Stomach smooth muscle (tissue), 2 donors: ENCODE results near the gene CAMKK1.

ENCODE experiments used
- H3K27ac ChIP-seq: one replicate; pipeline ENCODE4 v1.7.0; 2013; ENCODE audit warnings: mild to moderate bottlenecking, low read length, inconsistent platforms
- H3K27me3 ChIP-seq, 2 donors: one replicate each; pipeline ENCODE4 v1.7.0; 2013; ENCODE audit warnings: low read length in 2 of 2; ENCODE audit not compliant: insufficient read depth in 2 of 2, control insufficient read depth in 1 of 2
- H3K36me3 ChIP-seq, 2 donors: one replicate each; pipeline ENCODE4 v1.7.0; 2013; ENCODE audit warnings: low read length in 2 of 2; ENCODE audit not compliant: control insufficient read depth in 2 of 2, insufficient read depth in 2 of 2
- H3K4me1 ChIP-seq: one replicate; pipeline ENCODE4 v1.7.0; 2013; ENCODE audit warnings: low read length; ENCODE audit not compliant: control insufficient read depth, insufficient read depth
- H3K4me3 ChIP-seq, 2 donors: one replicate each; pipeline ENCODE4 v1.7.0; 2013; ENCODE audit warnings: low read length in 2 of 2
- H3K9ac ChIP-seq, 2 donors: one replicate each; pipeline ENCODE4 v1.7.0; 2013; ENCODE audit warnings: low read length in 2 of 2, mild to moderate bottlenecking in 1 of 2
- H3K9me3 ChIP-seq, 2 donors: one replicate each; pipeline ENCODE4 v1.7.0; 2013; ENCODE audit warnings: low read length in 2 of 2; ENCODE audit not compliant: control insufficient read depth in 2 of 2
- donor health status: healthy.
- donor health status: Pancreatic carcinoma.

CAMKK1 gene

GRCh38 chr17:3907483-3908216 is 14.8 kb upstream of the CAMKK1 start:
- Histone ChIP-seq H3K4me1 (no peaks in the 10 kb centered on the region), H3K4me3 (no peak overlapping the region), H3K9ac (no peak overlapping the region), H3K36me3 (no peaks in the 10 kb centered on the region), H3K27ac (no peak overlapping the region), H3K27me3 (no peaks in the 10 kb centered on the region), H3K9me3 (no peaks in the 10 kb centered on the region)

- Histone ChIP-seq H3K27ac (no peak overlapping the region), H3K9ac (no peak overlapping the region), H3K4me3 (no peak overlapping the region)
These were observed 14.0 kb upstream of the CAMKK1 start for GRCh38 chr17:3906881-3907280.

GRCh38 chr17:3905017-3905520 is 12.2 kb upstream of the CAMKK1 start:
- Histone ChIP-seq H3K4me1 (no peaks in the 10 kb centered on the region), H3K4me3 (no peak overlapping the region)

More at GRCh38 chr17:3906881-3907280, 14.0 kb upstream of the CAMKK1 start:
- Histone ChIP-seq H3K9me3 (no peaks in the 10 kb centered on the region), H3K36me3 (no peaks in the 10 kb centered on the region), H3K27me3 (no peaks in the 10 kb centered on the region), H3K4me1 (no peaks in the 10 kb centered on the region)

GRCh38 chr17:3904501-3904900 is 11.6 kb upstream of the CAMKK1 start:
- no peak overlapping the region for H3K4me3 ChIP-seq
- H3K4me1 ChIP-seq: no peaks in the 10 kb centered on the region
- H3K27me3 ChIP-seq: no peaks in the 10 kb centered on the region
- H3K9me3 ChIP-seq: no peaks in the 10 kb centered on the region
- no peaks in the 10 kb centered on the region for H3K36me3 ChIP-seq
- no peak overlapping the region for H3K27ac ChIP-seq
- H3K9ac ChIP-seq: no peak overlapping the region

More at GRCh38 chr17:3905017-3905520, 12.2 kb upstream of the CAMKK1 start:
- no peaks in the 10 kb centered on the region for H3K27me3 ChIP-seq
- no peaks in the 10 kb centered on the region for H3K9me3 ChIP-seq
- H3K27ac ChIP-seq: no peak overlapping the region
- no peaks in the 10 kb centered on the region for H3K36me3 ChIP-seq
- H3K9ac ChIP-seq: no peak overlapping the region

- no peaks in the 10 kb centered on the region for H3K36me3 ChIP-seq
- no peak overlapping the region for H3K27ac ChIP-seq
- no peaks in the 10 kb centered on the region for H3K4me1 ChIP-seq
- no peaks in the 10 kb centered on the region for H3K27me3 ChIP-seq
- no peaks in the 10 kb centered on the region for H3K9me3 ChIP-seq
- H3K4me3 ChIP-seq: no peak overlapping the region
- H3K9ac ChIP-seq: no peak overlapping the region
These were observed 11.0 kb upstream of the CAMKK1 start for GRCh38 chr17:3903881-3904290.

- Histone ChIP-seq H3K4me3 (no peak overlapping the region), H3K9me3 (no peaks in the 10 kb centered on the region), H3K27me3 (no peaks in the 10 kb centered on the region), H3K36me3 (no peaks in the 10 kb centered on the region), H3K27ac (no peak overlapping the region), H3K4me1 (no peaks in the 10 kb centered on the region), H3K9ac (no peak overlapping the region)
These were observed 10.4 kb upstream of the CAMKK1 start for GRCh38 chr17:3903051-3903825.

GRCh38 chr17:3900646-3901045 is 7.8 kb upstream of the CAMKK1 start:
- H3K9ac ChIP-seq: no peak overlapping the region
- no peak overlapping the region for H3K4me3 ChIP-seq
- no peaks in the 10 kb centered on the region for H3K27me3 ChIP-seq
- no peaks in the 10 kb centered on the region for H3K36me3 ChIP-seq
- no peak overlapping the region for H3K27ac ChIP-seq
- peaks cover 5% of the 10 kb centered on the region for H3K4me1 ChIP-seq
- H3K9me3 ChIP-seq: no peaks in the 10 kb centered on the region

- Histone ChIP-seq H3K27ac (no peak overlapping the region), H3K4me1 (peaks cover 16% of the 10 kb centered on the region), H3K9me3 (no peaks in the 10 kb centered on the region), H3K9ac (no peak overlapping the region), H3K27me3 (no peaks in the 10 kb centered on the region), H3K36me3 (no peaks in the 10 kb centered on the region), H3K4me3 (no peak overlapping the region)
These were observed 4.9 kb upstream of the CAMKK1 start for GRCh38 chr17:3897731-3898130.

- H3K9me3 ChIP-seq: no peaks in the 10 kb centered on the region
- H3K9ac ChIP-seq: no peak overlapping the region
- H3K36me3 ChIP-seq: no peaks in the 10 kb centered on the region
- no peak overlapping the region for H3K4me3 ChIP-seq
- H3K27ac ChIP-seq: no peak overlapping the region
- no peaks in the 10 kb centered on the region for H3K27me3 ChIP-seq
- peaks cover 24% of the 10 kb centered on the region for H3K4me1 ChIP-seq
These were observed 4.0 kb upstream of the CAMKK1 start for GRCh38 chr17:3896968-3897235.

GRCh38 chr17:3896108-3896967 is 3.5 kb upstream of the CAMKK1 start:
- no peak overlapping the region for H3K27ac ChIP-seq
- H3K4me1 ChIP-seq: peaks cover 29% of the 10 kb centered on the region
- H3K27me3 ChIP-seq: no peaks in the 10 kb centered on the region
- no peak overlapping the region for H3K9ac ChIP-seq
- no peaks in the 10 kb centered on the region for H3K9me3 ChIP-seq
- H3K4me3 ChIP-seq: no peak overlapping the region
- H3K36me3 ChIP-seq: no peaks in the 10 kb centered on the region
